ENCODE results near the gene GNPDA1. TPM values are rescaled to one million over a fixed set of nuclear protein-coding genes. Genes with fewer than 3 reads are reported as not detected.

Gene GNPDA1
- total RNA-seq, 3 donors from 2014 or later: 32.6 to 46.4 (median 38.3) TPM

GRCh38 chr5:141992349-141992963, 20.4 kb downstream of the GNPDA1 start:
- H3K27me3 ChIP-seq: no peaks in the 10 kb centered on the region
- no peak overlapping the region for H3K4me3 ChIP-seq
- H3K27ac ChIP-seq: no peak overlapping the region
- intact Hi-C loops (cut with DNase I; ENCODE audit: low total_unique reads): loop anchor here (10.0 kb wide), 1 partner anchor 132 kb away; no protein-coding TSS in a partner anchor
- H3K9me3 ChIP-seq: no peaks in the 10 kb centered on the region
- TF ChIP-seq POLR2A (IDR thresholded peaks at IDR 0.05) (no peak), CTCF (IDR thresholded peaks at IDR 0.05) (peak; percentile 37 to 78 (median 74)), POLR2AphosphoS5 (IDR thresholded peaks at IDR 0.05) (no peak)
- DNase-seq (ENCODE audit: low spot score in 2 of 2): peak; percentile 70 to 77
- no peaks in the 10 kb centered on the region for H3K4me1 ChIP-seq
- no peaks in the 10 kb centered on the region for H3K36me3 ChIP-seq

- Histone ChIP-seq H3K27me3 (no peaks in the 10 kb centered on the region), H3K9me3 (no peaks in the 10 kb centered on the region), H3K4me3 (no peak overlapping the region), H3K36me3 (no peaks in the 10 kb centered on the region), H3K4me1 (no peaks in the 10 kb centered on the region), H3K27ac (no peak overlapping the region)
- intact Hi-C loops (cut with DNase I; ENCODE audit: low total_unique reads): loop anchor here (10.0 kb wide), 1 partner anchor 135 kb away; no protein-coding TSS in a partner anchor
- TF ChIP-seq CTCF (IDR thresholded peaks at IDR 0.05) (no peak), POLR2A (IDR thresholded peaks at IDR 0.05) (no peak), POLR2AphosphoS5 (IDR thresholded peaks at IDR 0.05) (no peak)
- DNase-seq (ENCODE audit: low spot score in 2 of 2): no peak
Observed at GRCh38 chr5:141989720-141990119, 23.1 kb downstream of the GNPDA1 start.

- intact Hi-C loops (cut with DNase I; ENCODE audit: low total_unique reads): no loop called here
- DNase-seq (ENCODE audit: low spot score in 2 of 2): no peak
- Histone ChIP-seq H3K4me3 (no peak overlapping the region), H3K27ac (no peak overlapping the region), H3K9me3 (no peaks in the 10 kb centered on the region), H3K4me1 (no peaks in the 10 kb centered on the region), H3K36me3 (peaks cover 7% of the 10 kb centered on the region), H3K27me3 (no peaks in the 10 kb centered on the region)
- TF ChIP-seq POLR2A (IDR thresholded peaks at IDR 0.05) (no peak), CTCF (IDR thresholded peaks at IDR 0.05) (no peak), POLR2AphosphoS5 (IDR thresholded peaks at IDR 0.05) (no peak)
Observed at GRCh38 chr5:141986072-141986471, 26.8 kb downstream of the GNPDA1 start.

GRCh38 chr5:141982626-141983025, 30.2 kb downstream of the GNPDA1 start:
- no peak overlapping the region for H3K27ac ChIP-seq
- H3K9me3 ChIP-seq: no peaks in the 10 kb centered on the region
- no peaks in the 10 kb centered on the region for H3K4me1 ChIP-seq
- no peaks in the 10 kb centered on the region for H3K27me3 ChIP-seq
- no peak for DNase-seq (ENCODE audit: low spot score in 2 of 2)
- no peak overlapping the region for H3K4me3 ChIP-seq
- peaks cover 7% of the 10 kb centered on the region for H3K36me3 ChIP-seq
- TF ChIP-seq CTCF (IDR thresholded peaks at IDR 0.05) (no peak), POLR2A (IDR thresholded peaks at IDR 0.05) (no peak), POLR2AphosphoS5 (IDR thresholded peaks at IDR 0.05) (no peak)
- intact Hi-C loops (cut with DNase I; ENCODE audit: low total_unique reads): no loop called here

GRCh38 chr5:141978389-141978788, 34.4 kb downstream of the GNPDA1 start:
- peaks cover 6% of the 10 kb centered on the region for H3K36me3 ChIP-seq

More at GRCh38 chr5:141978389-141978788, 34.4 kb downstream of the GNPDA1 start:
- H3K27me3 ChIP-seq: no peaks in the 10 kb centered on the region
- no peak overlapping the region for H3K4me3 ChIP-seq
- H3K9me3 ChIP-seq: no peaks in the 10 kb centered on the region
- intact Hi-C loops (cut with DNase I; ENCODE audit: low total_unique reads): loop anchor here (1.0 kb wide), 1 partner anchor 23 kb away; no protein-coding TSS in a partner anchor
- DNase-seq (ENCODE audit: low spot score in 2 of 2): no peak
- no peak overlapping the region for H3K27ac ChIP-seq
- TF ChIP-seq POLR2AphosphoS5 (IDR thresholded peaks at IDR 0.05): no peak
- no peak for TF ChIP-seq CTCF (IDR thresholded peaks at IDR 0.05)
- no peak for TF ChIP-seq POLR2A (IDR thresholded peaks at IDR 0.05)
- H3K4me1 ChIP-seq: no peaks in the 10 kb centered on the region
